IgD-negative memory B cell (primary cell): ENCODE data around the gene NFIA. TPM values are rescaled to one million over a fixed set of nuclear protein-coding genes. Genes with fewer than 3 reads are reported as not detected.

Experiments
- H3K27ac Mint-ChIP-seq, 3 donors: one replicate each; pipeline ENCODE4 v1.8.0; 2020 to 2022; ENCODE audit warnings: mild to moderate bottlenecking in 3 of 3, mixed read lengths in 3 of 3, moderate library complexity in 1 of 3
- H3K27me3 Mint-ChIP-seq: one replicate; pipeline ENCODE4 v1.8.0; 2021; ENCODE audit warnings: mixed read lengths
- H3K36me3 Mint-ChIP-seq: one replicate; pipeline ENCODE4 v1.8.0; 2020; ENCODE audit warnings: mild to moderate bottlenecking, mixed read lengths
- H3K4me1 Mint-ChIP-seq, 3 donors: one replicate each; pipeline ENCODE4 v1.8.0; 2020 to 2022; ENCODE audit warnings: mixed read lengths in 3 of 3, mild to moderate bottlenecking in 1 of 3
- H3K4me3 Mint-ChIP-seq, 4 donors: one replicate each; pipeline ENCODE4 v1.8.0; 2020 to 2022; ENCODE audit warnings: mild to moderate bottlenecking in 4 of 4, mixed read lengths in 4 of 4, moderate library complexity in 3 of 4
- H3K9me3 Mint-ChIP-seq, 3 donors: one replicate each; pipeline ENCODE4 v1.8.0; 2020 to 2021; ENCODE audit warnings: mixed read lengths in 3 of 3, mild to moderate bottlenecking in 1 of 3
- polyA plus RNA-seq: library from polyadenylated mRNA; unstranded; fragments of 300-500 nt; fragmentation: Illumina TruSeq; gene quantifications from one replicate; pipeline ENCODE4 v1.2.3, GENCODE V29; 2021

The NFIA gene
- polyA plus RNA-seq, 1 donor from 2014 or later, result 0.93 TPM

DNA sequence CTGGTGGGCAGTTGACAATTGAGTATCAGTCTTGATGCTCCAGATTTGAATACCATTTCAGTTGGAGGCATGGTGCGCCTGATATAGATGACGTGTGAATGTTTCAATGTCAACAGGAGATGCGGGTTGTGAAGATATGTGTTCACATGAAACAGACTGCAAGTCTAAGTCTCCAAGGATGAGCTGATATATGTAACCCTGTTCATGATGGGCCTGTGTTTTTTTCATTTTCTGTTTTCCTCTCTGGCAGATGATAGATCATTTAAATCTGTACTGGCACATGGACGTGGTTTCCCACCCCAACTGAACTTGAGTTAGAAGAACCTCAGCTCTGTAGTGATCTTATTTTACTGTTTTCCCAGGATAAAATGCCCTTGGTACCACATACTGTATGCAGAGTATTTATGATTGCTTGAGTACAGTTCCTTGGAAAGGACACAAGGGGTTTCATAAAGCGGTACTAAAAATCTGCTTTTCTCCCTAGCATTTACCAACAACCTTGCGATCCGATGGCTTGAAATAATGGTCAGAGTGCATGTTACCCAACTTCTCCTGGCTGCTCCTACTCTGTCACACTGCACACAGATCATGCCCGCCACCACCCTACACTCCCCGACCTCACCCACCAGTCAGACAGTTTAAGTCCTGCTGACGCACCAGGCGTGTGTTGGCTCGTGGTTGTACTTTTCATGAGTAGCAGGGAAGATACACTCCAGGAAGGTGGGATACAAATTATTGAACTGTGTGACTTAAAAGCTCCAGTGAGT is 131.1 kb downstream of the NFIA start:
- H3K27ac Mint-ChIP-seq, result no peak overlapping the region
- peaks cover 4% of the 10 kb centered on the region for H3K27me3 Mint-ChIP-seq
- no peak overlapping the region for H3K4me3 Mint-ChIP-seq
- H3K9me3 Mint-ChIP-seq, result no peaks in the 10 kb centered on the region
- no peaks in the 10 kb centered on the region for H3K4me1 Mint-ChIP-seq
- no peaks in the 10 kb centered on the region for H3K36me3 Mint-ChIP-seq

DNA sequence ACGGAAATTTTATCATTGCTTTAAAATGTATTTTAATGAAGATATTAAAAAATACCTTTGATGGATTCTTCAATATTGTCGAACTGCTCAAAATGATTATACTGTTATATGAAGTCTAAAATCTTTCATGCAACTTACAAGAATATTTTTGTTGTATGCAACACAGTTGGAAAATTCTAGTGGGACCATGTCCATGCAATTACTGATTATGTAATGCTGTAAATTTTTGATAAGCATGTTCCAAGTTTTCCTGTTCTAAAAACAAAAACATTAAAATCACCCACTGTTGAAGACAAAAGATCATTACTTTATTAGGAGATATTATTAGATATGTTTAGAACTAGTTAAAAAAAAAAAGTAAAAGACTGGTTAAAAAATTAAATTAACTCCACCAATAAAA is 132.8 kb downstream of the NFIA start:
- Mint-ChIP-seq H3K36me3 (no peaks in the 10 kb centered on the region), H3K27ac (no peak overlapping the region), H3K27me3 (peaks cover 4% of the 10 kb centered on the region), H3K4me1 (no peaks in the 10 kb centered on the region), H3K9me3 (no peaks in the 10 kb centered on the region), H3K4me3 (no peak overlapping the region)

GRCh38 chr1:61215676-61216289 is 133.4 kb downstream of the NFIA start:
- H3K36me3 Mint-ChIP-seq, result no peaks in the 10 kb centered on the region
- no peak overlapping the region for H3K4me3 Mint-ChIP-seq
- H3K27me3 Mint-ChIP-seq, result peaks cover 2% of the 10 kb centered on the region
- no peaks in the 10 kb centered on the region for H3K4me1 Mint-ChIP-seq
- no peaks in the 10 kb centered on the region for H3K9me3 Mint-ChIP-seq
- H3K27ac Mint-ChIP-seq, result no peak overlapping the region

DNA sequence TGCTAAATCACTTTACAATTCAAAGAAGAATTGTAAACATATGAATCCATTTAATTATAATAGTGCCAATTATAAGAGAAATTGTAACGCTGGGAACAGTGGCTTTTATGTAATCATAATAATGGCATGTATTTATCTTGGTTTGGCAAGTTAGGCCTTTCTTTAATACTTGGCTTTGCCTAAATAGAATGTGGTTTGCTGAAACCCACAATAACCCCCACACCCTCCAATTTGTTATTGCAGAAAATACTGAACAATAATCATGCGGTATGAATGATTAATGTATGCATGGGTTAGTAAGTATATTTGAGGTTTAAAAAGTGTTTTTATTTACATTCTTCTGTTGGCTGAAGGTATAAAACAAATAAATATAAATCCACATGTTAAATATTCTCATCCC is 138.2 kb downstream of the NFIA start:
- H3K4me1 Mint-ChIP-seq, result no peaks in the 10 kb centered on the region
- H3K27me3 Mint-ChIP-seq, result peaks cover 2% of the 10 kb centered on the region
- no peak overlapping the region for H3K4me3 Mint-ChIP-seq
- no peaks in the 10 kb centered on the region for H3K9me3 Mint-ChIP-seq
- H3K36me3 Mint-ChIP-seq, result no peaks in the 10 kb centered on the region
- no peak overlapping the region for H3K27ac Mint-ChIP-seq

DNA sequence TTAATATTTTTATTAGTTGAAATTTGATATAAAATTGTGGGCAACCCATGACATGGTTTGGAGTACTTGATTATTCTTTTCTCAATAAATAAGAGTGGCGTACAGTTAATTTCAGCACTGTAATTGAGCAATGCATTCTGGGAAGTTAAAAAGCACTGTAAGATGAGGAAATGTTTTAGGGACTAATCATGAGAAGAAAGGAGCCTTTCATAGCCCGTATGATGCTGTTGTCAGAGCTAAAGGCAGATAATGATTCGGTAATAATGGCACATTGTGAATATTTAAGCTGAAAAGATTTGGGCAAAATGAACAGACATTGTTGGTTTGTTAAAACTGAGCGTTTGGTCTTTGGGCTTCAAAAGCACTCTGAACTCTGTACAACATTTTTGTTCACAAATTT is 139.3 kb downstream of the NFIA start:
- no peak overlapping the region for H3K27ac Mint-ChIP-seq
- H3K27me3 Mint-ChIP-seq, result peaks cover 2% of the 10 kb centered on the region
- H3K4me3 Mint-ChIP-seq, result no peak overlapping the region
- H3K36me3 Mint-ChIP-seq, result no peaks in the 10 kb centered on the region
- H3K4me1 Mint-ChIP-seq, result no peaks in the 10 kb centered on the region
- H3K9me3 Mint-ChIP-seq, result no peaks in the 10 kb centered on the region

- Mint-ChIP-seq H3K9me3 (no peaks in the 10 kb centered on the region), H3K4me1 (no peaks in the 10 kb centered on the region), H3K27ac (no peak overlapping the region), H3K36me3 (no peaks in the 10 kb centered on the region), H3K4me3 (no peak overlapping the region), H3K27me3 (peaks cover 2% of the 10 kb centered on the region)
Observed at GRCh38 chr1:61222240-61222639, 139.9 kb downstream of the NFIA start.

DNA sequence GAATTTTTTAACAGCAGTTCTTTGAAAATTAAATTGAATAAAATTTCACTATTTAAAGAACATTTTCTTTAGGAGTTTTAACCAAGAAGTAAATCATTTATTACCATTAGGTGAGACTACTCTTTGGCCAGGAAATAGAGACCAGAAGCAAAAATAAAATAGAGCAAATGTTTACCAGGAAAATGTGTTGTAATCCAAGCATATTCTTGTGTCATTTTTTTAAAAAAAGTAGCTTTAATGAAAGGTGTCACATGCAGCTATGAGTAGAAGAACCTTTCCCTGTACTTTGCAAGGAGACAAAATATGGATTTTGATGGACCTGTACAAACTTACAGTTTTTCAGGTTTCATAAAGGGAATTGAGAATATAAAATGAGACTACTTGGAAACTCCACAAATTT is 140.8 kb downstream of the NFIA start:
- no peak overlapping the region for H3K27ac Mint-ChIP-seq

GRCh38 chr1:61224609-61225008 is 142.2 kb downstream of the NFIA start:
- H3K4me1 Mint-ChIP-seq, result no peaks in the 10 kb centered on the region
- H3K4me3 Mint-ChIP-seq, result no peak overlapping the region
- H3K9me3 Mint-ChIP-seq, result no peaks in the 10 kb centered on the region
- H3K36me3 Mint-ChIP-seq, result no peaks in the 10 kb centered on the region
- peaks cover 6% of the 10 kb centered on the region for H3K27me3 Mint-ChIP-seq
- H3K27ac Mint-ChIP-seq, result no peak overlapping the region

More for the DNA sequence above, 140.8 kb downstream of the NFIA start:
- Mint-ChIP-seq H3K27me3 (peaks cover 5% of the 10 kb centered on the region), H3K4me1 (no peaks in the 10 kb centered on the region), H3K36me3 (no peaks in the 10 kb centered on the region), H3K4me3 (no peak overlapping the region), H3K9me3 (no peaks in the 10 kb centered on the region)

- no peaks in the 10 kb centered on the region for H3K36me3 Mint-ChIP-seq
Observed at GRCh38 chr1:61225478-61225877, 143.1 kb downstream of the NFIA start.

DNA sequence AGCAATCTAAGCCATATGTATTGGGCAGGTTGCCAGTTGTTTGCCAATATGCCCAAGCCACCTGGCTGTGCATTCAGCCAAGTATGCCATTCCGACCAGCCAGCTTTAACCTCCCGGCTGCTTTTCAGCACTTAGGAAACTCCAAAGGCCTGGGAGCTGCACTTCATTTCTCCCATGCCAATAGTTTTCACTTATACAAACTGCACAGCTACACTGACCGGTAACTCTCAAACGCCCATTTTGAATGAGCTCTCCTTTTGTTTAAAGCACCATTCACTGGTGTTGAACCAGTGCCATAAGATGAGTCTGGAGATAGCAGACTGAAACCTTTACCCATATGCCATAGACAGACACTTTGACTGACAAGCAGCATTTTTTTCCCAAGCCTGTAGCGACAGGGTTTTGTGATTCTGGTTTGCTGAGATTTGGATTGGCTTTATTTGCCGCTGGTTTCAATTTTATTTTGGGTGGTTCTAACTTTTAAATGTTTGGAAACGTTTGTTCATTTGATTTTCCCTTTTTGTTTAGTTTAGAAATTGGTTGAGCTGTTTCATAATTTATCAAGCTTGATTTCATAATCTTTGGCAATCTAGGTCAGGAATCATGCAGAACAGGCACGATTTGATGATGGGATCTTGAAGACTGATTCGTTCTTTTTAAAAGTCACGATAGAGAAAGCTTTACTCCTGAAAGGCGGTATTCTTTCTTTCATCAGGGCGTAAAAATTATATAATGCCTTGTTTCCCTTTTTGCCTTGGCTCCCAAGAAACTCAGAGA is 144.6 kb downstream of the NFIA start:
- H3K27ac Mint-ChIP-seq, result no peak overlapping the region

More at GRCh38 chr1:61225478-61225877, 143.1 kb downstream of the NFIA start:
- no peaks in the 10 kb centered on the region for H3K9me3 Mint-ChIP-seq
- H3K4me3 Mint-ChIP-seq, result no peak overlapping the region
- H3K27ac Mint-ChIP-seq, result no peak overlapping the region
- H3K27me3 Mint-ChIP-seq, result peaks cover 6% of the 10 kb centered on the region
- no peaks in the 10 kb centered on the region for H3K4me1 Mint-ChIP-seq

GRCh38 chr1:61227857-61228550 is 145.6 kb downstream of the NFIA start:
- H3K27ac Mint-ChIP-seq, result no peak overlapping the region
- no peaks in the 10 kb centered on the region for H3K36me3 Mint-ChIP-seq
- H3K4me1 Mint-ChIP-seq, result no peaks in the 10 kb centered on the region
- H3K9me3 Mint-ChIP-seq, result no peaks in the 10 kb centered on the region
- peaks cover 8% of the 10 kb centered on the region for H3K27me3 Mint-ChIP-seq
- no peak overlapping the region for H3K4me3 Mint-ChIP-seq

More for the DNA sequence above, 144.6 kb downstream of the NFIA start:
- Mint-ChIP-seq H3K27me3 (peaks cover 6% of the 10 kb centered on the region), H3K4me1 (no peaks in the 10 kb centered on the region), H3K36me3 (no peaks in the 10 kb centered on the region), H3K9me3 (no peaks in the 10 kb centered on the region), H3K4me3 (no peak overlapping the region)

DNA sequence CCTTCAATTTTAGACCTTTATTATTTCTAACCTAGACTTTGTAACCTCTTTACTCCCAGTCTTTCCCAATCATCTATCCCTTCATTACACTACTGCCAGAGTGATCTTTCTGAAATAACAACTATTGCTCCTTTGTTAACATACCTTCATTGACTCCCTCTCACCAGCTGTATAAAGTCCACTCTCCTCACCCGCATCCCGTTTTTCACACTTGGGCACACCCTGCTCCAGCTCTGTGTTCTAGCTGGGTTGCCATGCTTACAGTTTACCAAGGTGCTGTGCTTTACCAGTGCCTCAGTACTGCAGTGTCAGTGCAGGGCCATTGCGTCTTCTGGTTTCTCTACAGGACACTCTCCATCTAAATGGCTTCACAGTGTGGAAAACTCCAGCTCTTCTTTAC is 148.2 kb downstream of the NFIA start:
- Mint-ChIP-seq H3K4me1 (no peaks in the 10 kb centered on the region), H3K36me3 (no peaks in the 10 kb centered on the region), H3K4me3 (no peak overlapping the region), H3K27ac (no peak overlapping the region), H3K9me3 (no peaks in the 10 kb centered on the region), H3K27me3 (peaks cover 6% of the 10 kb centered on the region)

DNA sequence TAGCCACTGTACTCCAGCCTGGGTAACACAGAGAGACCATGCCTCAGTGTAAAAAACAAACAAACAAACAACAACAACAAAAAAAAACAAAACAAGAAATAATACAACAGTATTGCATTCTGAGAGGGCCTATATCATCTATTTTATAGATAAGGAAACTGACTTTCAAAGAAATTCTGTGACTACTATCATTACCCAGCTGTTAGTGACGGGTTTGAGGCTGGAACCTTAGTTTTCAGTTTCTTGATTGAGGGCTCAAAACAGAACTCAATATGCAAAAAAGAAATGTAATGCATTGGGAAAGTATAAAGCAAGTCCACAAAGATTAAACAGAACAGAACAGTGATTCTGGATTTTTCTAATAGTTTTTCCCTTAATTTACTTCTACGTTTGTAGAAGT is 149.4 kb downstream of the NFIA start:
- H3K27ac Mint-ChIP-seq, result no peak overlapping the region
- H3K27me3 Mint-ChIP-seq, result peaks cover 6% of the 10 kb centered on the region
- H3K4me1 Mint-ChIP-seq, result no peaks in the 10 kb centered on the region
- H3K4me3 Mint-ChIP-seq, result no peak overlapping the region
- no peaks in the 10 kb centered on the region for H3K9me3 Mint-ChIP-seq
- H3K36me3 Mint-ChIP-seq, result no peaks in the 10 kb centered on the region

DNA sequence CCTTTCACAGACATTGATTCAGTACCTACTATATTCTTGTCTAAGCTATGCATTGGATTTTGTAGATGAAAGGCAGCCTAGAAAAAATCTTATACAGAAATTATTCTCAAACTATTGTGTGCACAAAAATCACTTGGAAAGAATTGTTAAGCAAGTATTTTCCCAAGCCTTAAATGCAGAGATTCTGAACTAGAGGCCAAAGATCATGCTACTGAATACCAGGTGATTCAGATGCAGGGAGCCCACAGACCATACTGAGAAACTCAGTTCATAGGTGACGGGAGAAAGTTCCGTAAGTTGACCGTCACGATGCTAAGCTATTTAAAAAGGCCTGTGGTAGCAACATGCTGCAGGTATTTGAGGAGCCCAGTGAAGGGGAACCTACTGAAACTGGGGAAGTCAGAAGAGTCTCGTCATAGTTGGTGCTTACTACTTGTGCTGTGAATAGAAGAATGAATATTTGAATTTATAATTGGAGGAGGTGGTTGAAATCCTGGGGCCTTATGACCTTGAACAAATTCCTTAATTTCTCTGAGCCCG is 150.8 kb downstream of the NFIA start:
- Mint-ChIP-seq H3K9me3 (no peaks in the 10 kb centered on the region), H3K4me1 (no peaks in the 10 kb centered on the region), H3K36me3 (no peaks in the 10 kb centered on the region), H3K27me3 (peaks cover 5% of the 10 kb centered on the region), H3K27ac (no peak overlapping the region), H3K4me3 (no peak overlapping the region)

DNA sequence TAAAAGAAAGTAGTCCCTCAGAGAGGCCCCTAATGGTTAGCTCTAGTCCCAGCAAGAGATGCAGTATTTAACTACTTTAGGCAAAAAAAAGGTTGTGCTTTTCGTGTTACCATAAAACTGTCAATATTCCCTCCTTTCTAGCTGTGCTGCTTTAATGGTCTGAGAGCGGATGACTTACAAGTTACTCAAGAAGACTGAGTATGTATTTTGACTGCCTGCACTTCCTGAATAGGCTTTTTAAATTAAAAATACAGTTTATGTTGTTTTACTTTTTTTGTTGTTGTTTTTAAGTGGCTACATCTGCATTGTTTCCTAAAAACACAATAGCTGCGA is 152.2 kb downstream of the NFIA start:
- no peak overlapping the region for H3K4me3 Mint-ChIP-seq
- H3K4me1 Mint-ChIP-seq, result no peaks in the 10 kb centered on the region
- peaks cover 4% of the 10 kb centered on the region for H3K27me3 Mint-ChIP-seq
- H3K27ac Mint-ChIP-seq, result no peak overlapping the region
- H3K36me3 Mint-ChIP-seq, result no peaks in the 10 kb centered on the region
- no peaks in the 10 kb centered on the region for H3K9me3 Mint-ChIP-seq
